NT2/D1 (cell line): ENCODE data around the gene PDE4B.

Experiments used
- YY1 ChIP-seq: IDR thresholded peaks from 2 replicates; pipeline ENCODE4 v1.6.1; 2011; ENCODE audit not compliant: insufficient read length, insufficient read depth
- ZNF274 ChIP-seq: IDR thresholded peaks from 2 replicates; pipeline ENCODE4 v1.6.1; 2011; ENCODE audit warnings: mild to moderate bottlenecking, low read depth, low read length

DNA sequence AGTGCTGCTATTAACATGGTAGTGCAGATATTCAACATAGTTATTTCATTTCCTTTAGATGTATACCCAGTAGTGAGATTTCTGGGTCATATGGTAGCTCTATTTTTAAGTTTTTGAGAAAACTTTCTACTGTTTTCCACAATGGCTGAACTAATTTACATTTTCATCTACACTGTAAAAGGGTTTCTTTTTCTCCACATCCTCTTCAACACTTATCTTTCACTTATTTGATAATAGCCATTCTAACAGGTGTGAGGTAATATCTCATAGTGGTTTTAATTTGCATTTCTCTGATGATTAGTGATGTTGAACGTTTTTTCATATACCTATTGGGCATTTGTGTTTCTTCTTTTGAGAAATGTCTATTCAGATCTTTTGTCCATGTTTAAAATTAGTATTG is 149.8 kb downstream of the PDE4B start:
- TF ChIP-seq ZNF274 = no peak
- TF ChIP-seq YY1 = no peak
